Adrenal gland (tissue), 12 donors: ENCODE measurements around the gene RBBP4. TPM values are rescaled to one million over a fixed set of nuclear protein-coding genes. Genes with fewer than 3 reads are reported as not detected.
"Not testable (repeated sequence)": the region's sequence is repeated elsewhere in the genome, so short reads cannot be mapped to it uniquely, and the experiment has no call there.

Experiments used
- DNase-seq, 7 donors: peaks; one replicate each; pipeline ENCODE4 v3.0.0-alpha.2; 2019 to 2020
- H3K27ac ChIP-seq, 5 donors: fragments of 200-600 bp; sonication (generic) in 4 of 5; 1 replicate in 3 of 5; 2 replicates in 2 of 5; pipeline versions ENCODE4 v1.5.1 to v1.8.0; 2016 to 2020; ENCODE audit warnings: mild to moderate bottlenecking in 1 of 5
- H3K27me3 ChIP-seq: fragments of 200-600 bp; 2 replicates; pipeline ENCODE4 v1.8.0; 2021
- H3K36me3 ChIP-seq, 2 donors: fragments of 200-600 bp; replicated peaks in 1 of 2; 1 replicate in 1 of 2; 2 replicates in 1 of 2; pipeline versions ENCODE4 v1.5.1 to v1.8.0; 2018 to 2022
- H3K4me1 ChIP-seq, 2 donors: fragments of 200-600 bp; replicated peaks in 1 of 2; 1 replicate in 1 of 2; 2 replicates in 1 of 2; pipeline versions ENCODE4 v1.5.1 to v1.8.0; 2018 to 2021
- H3K4me3 ChIP-seq, 4 donors: fragments of 200-600 bp; sonication (generic) in 3 of 4; one replicate each; pipeline ENCODE4 v1.5.1; 2016 to 2018
- H3K9me3 ChIP-seq, 3 donors: fragments of 200-600 bp; sonication (generic) in 1 of 3; replicated peaks in 1 of 3; 1 replicate in 2 of 3; 2 replicates in 1 of 3; pipeline versions ENCODE4 v1.5.1 to v1.8.0; 2016 to 2021
- POLR2A ChIP-seq, 2 donors: fragments of 450-650 bp; IDR thresholded peaks; one replicate each; pipeline ENCODE4 v1.6.1; 2017; ENCODE audit warnings: antibody characterized with exemption in 2 of 2, mild to moderate bottlenecking in 2 of 2, moderate library complexity in 1 of 2
- WGBS, 4 donors: extraction: QIAGEN DNeasy Blood & Tissue Kit in 2 of 4; methylation state at CpG; one replicate each; pipeline versions ENCODE4 v1.1.5 to v1.1.7; 2013 to 2017; 5-methylcytosine and 5-hydroxymethylcytosine counted together
- intact Hi-C, 2 donors: fragments of 100-400 bp; cut with DNase I; formaldehyde crosslinking; loops; one replicate each; pipeline versions ENCODE4 v1.14.1 to v1.15.0; 2022 to 2023
- polyA plus RNA-seq, 3 donors: library from polyadenylated mRNA; stranded (reverse); fragments of 200-250 nt in 2 of 3; fragments of 350-450 nt in 1 of 3; fragmentation: Illumina TruSeq in 1 of 3; extraction: RNeasy Lipid Tissue Mini Kit (QIAGEN cat#74804) in 1 of 3; gene quantifications; one replicate each; pipeline ENCODE4 v1.2.3, GENCODE V29; 2013 to 2014
- total RNA-seq, 9 donors: library from RNA; depleted of rRNA in 4 of 9; stranded (reverse); fragments of >200 nt in 4 of 9; fragments of 120-200 nt in 1 of 9; fragmentation: NEBNext Ultra II Directional in 1 of 9; extraction: Animal tissue kit (Norgen Biotek cat#: 25700) in 1 of 9; gene quantifications; one replicate each; pipeline versions ENCODE4 v1.1.0 to v1.2.4, GENCODE V29; 2013 to 2023
- TF ChIP-seq, protein P1 (sequence below), 6 experiments: fragments of 450-650 bp in 4 of 6; fragments of 200-600 bp in 2 of 6; sonication (generic) in 1 of 6; IDR thresholded peaks; 1 replicate in 5 of 6; 2 replicates in 1 of 6; pipeline versions ENCODE4 v1.5.1 to v1.8.0; 2016 to 2021; ENCODE audit warnings: antibody characterized with exemption in 6 of 6, mild to moderate bottlenecking in 2 of 6, moderate library complexity in 1 of 6
- donor health status: healthy with polysubstance abuse.
- donor health status: Bipolar disorder and iron deficiency.
- donor health status: DM: yes; HTN: yes; CAD: no.
- donor health status: DM: no; HTN: no; CAD: no.
- donor health status: DM: no; HTN: no; CAD: no.
- donor health status: DM: yes; HTN: yes; CAD: no.

The RBBP4 gene
- total and polyA plus RNA-seq, 12 donors = 24.8 to 212 (median 148) TPM

DNA sequence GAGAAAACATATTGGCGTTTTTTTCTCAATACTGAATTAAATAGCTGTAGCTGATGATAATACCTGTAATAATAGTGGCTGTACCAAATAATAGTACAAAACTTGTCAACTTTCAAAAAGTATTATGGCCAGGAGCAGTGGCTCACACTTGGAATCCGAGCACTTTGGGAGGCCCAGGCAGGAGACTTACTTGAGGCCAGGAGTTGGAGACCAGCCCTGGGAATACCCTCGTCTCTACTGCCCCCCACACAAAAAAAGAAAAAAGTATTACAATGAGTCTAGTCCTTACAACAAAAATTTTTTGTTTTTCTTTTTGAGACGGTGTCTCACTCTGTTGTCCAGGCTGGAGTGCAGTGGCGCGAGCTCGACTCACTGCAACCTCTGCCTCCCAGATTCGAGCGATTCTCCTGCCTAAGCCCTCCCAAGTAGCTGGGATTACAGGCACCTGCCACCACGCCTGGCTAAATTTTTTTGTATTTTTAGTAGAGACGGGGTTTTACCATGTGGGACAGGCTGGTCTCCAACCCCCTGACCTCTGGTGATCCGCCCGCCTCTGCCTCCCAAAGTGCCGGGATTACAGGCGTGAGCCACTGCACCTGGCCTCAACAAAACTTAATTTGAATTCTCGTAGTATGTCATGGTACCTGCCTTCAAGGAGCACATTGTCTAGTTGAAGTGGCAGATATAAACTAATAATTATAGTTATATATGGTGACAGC, 1.4 kb downstream of the RBBP4 start:
- Histone ChIP-seq H3K36me3 (peaks cover 0 to 37% of the 10 kb centered on the region in 2 donors), H3K9me3 (no peaks in the 10 kb centered on the region), H3K4me3 (peak overlapping the region in 1 of 4 donors; percentile 73), H3K27me3 (no peaks in the 10 kb centered on the region), H3K4me1 (peaks cover 33 to 68% of the 10 kb centered on the region in 2 donors), H3K27ac (peak overlapping the region in 1 of 5 donors; percentile 99)
- WGBS, 4 donors = 87 to 94% (median 90%) methylated on average over 16 of the region's 16 CpGs
- peak in 1 of 7 donors; percentile 50 for DNase-seq
- no peak for TF ChIP-seq POLR2A (IDR thresholded peaks at IDR 0.05)
- TF ChIP-seq, protein P1, sequence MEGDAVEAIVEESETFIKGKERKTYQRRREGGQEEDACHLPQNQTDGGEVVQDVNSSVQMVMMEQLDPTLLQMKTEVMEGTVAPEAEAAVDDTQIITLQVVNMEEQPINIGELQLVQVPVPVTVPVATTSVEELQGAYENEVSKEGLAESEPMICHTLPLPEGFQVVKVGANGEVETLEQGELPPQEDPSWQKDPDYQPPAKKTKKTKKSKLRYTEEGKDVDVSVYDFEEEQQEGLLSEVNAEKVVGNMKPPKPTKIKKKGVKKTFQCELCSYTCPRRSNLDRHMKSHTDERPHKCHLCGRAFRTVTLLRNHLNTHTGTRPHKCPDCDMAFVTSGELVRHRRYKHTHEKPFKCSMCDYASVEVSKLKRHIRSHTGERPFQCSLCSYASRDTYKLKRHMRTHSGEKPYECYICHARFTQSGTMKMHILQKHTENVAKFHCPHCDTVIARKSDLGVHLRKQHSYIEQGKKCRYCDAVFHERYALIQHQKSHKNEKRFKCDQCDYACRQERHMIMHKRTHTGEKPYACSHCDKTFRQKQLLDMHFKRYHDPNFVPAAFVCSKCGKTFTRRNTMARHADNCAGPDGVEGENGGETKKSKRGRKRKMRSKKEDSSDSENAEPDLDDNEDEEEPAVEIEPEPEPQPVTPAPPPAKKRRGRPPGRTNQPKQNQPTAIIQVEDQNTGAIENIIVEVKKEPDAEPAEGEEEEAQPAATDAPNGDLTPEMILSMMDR (IDR thresholded peaks at IDR 0.05) = no peak
- intact Hi-C loops = no loop called here

DNA sequence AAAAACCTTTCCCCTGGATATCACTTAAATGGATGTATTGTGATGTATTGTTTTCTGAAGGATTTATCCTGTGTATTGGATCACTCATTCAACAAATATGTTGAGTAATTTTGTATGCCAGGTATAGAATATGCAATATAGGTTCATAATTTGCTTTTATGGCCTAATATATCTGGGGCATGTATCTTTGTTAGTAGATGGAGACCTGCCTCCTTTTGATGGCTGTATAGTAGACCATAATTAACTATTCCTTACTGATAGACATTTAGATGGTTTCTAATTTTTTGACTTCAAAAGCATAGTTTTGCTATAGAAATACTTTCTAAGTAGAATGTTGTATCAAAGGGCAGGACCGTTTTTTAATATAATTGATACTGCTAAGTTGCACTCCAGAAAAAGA, 8.6 kb downstream of the RBBP4 start:
- WGBS, 4 donors = 86 to 97% (median 93%) methylated on average over 1 of the region's 1 CpG
- Histone ChIP-seq H3K4me3 (no peak overlapping the region), H3K27ac (no peak overlapping the region), H3K9me3 (no peaks in the 10 kb centered on the region), H3K36me3 (peaks cover 0 to 79% of the 10 kb centered on the region in 2 donors), H3K4me1 (peaks cover 10 to 23% of the 10 kb centered on the region in 2 donors), H3K27me3 (no peaks in the 10 kb centered on the region)
- TF ChIP-seq, protein P1 (IDR thresholded peaks at IDR 0.05) = no peak
- no peak for TF ChIP-seq POLR2A (IDR thresholded peaks at IDR 0.05)
- intact Hi-C loops = no loop called here
- no peak for DNase-seq

DNA sequence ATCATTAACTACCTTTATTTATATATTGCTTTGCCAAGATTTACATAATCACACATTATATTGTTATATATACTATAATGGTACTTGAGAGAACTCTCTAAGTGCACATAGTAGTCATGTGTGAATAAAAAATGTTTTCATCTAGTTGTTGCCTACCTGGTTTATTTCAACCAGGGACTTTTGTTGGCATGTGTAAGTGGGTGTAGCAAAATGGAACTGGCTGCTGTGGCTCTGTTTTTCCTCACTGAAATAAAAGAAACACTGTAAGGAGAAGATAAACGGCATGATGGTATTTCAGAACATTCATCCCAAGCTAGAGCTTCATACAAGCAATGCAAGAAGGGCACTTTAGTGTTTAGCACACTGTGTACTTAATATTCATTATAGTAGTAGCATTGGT, 14.9 kb downstream of the RBBP4 start:
- Histone ChIP-seq H3K27me3 (no peaks in the 10 kb centered on the region), H3K4me1 (no peaks in the 10 kb centered on the region), H3K36me3 (peaks cover 0 to 91% of the 10 kb centered on the region in 2 donors), H3K4me3 (no peak overlapping the region), H3K9me3 (no peaks in the 10 kb centered on the region), H3K27ac (no peak overlapping the region)
- WGBS, 4 donors = 39 to 47% (median 43%) methylated on average over 1 of the region's 1 CpG
- intact Hi-C loops = no loop called here
- no peak for DNase-seq
- TF ChIP-seq, protein P1 (IDR thresholded peaks at IDR 0.05) = no peak
- TF ChIP-seq POLR2A (IDR thresholded peaks at IDR 0.05) = no peak

DNA sequence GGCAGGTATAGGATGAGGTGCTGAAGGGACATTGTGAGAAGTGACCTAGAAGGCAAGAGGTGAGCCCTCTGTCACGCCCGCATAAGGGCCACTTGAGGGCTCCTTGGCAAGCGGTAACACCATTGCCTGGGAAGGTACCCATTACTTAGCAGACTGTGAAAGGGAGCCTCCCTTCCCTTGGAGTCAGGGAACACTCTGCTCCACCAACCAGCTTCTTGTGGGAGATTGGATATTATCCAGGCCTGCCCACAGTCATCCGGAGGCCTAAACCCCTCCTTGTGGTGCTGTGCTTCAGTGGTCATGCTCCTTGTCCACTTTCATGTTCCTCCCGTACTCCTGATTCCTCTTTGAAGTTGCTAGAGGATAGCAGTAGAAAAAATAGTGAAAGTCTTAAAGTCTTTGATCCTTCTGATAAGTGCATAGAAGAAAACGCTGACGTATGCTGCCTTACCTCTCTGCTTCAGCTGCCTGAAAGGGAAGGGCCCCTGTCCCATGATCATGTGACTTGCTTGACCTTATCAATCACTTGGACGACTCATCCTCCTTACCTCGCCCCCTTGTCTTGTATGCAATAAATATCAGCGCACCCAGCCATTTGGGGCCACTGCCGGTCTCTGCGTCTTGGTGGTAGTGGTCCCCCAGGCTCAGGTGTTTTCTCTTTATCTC, 16.0 kb downstream of the RBBP4 start:
- TF ChIP-seq POLR2A (IDR thresholded peaks at IDR 0.05) = no peak
- TF ChIP-seq, protein P1 (IDR thresholded peaks at IDR 0.05) = no peak
- Histone ChIP-seq H3K9me3 (no peaks in the 10 kb centered on the region), H3K4me1 (no peaks in the 10 kb centered on the region), H3K27me3 (no peaks in the 10 kb centered on the region), H3K36me3 (peaks cover 0 to 94% of the 10 kb centered on the region in 2 donors), H3K4me3 (no peak overlapping the region), H3K27ac (no peak overlapping the region)
- 62 to 68% (median 64%) methylated on average over 12 of the region's 12 CpGs for WGBS, 4 donors
- DNase-seq = no peak
- intact Hi-C loops = no loop called here

DNA sequence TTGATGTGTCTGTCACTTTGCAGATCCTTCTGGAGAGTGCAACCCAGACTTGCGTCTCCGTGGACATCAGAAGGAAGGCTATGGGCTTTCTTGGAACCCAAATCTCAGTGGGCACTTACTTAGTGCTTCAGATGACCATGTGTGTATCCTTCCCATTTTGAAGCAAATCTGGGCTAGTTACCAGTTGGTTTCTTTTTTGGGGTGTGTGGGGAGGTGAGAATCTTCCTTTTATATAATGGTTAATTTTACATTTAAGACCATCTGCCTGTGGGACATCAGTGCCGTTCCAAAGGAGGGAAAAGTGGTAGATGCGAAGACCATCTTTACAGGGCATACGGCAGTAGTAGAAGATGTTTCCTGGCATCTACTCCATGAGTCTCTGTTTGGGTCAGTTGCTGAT, 17.7 kb downstream of the RBBP4 start:
- H3K4me3 ChIP-seq, H3K4me1 ChIP-seq, intact Hi-C loops, H3K9me3 ChIP-seq, H3K27ac ChIP-seq, DNase-seq, H3K27me3 ChIP-seq: not testable (repeated sequence)
- peaks cover 0 to 96% of the 10 kb centered on the region in 2 donors for H3K36me3 ChIP-seq
- 95 to 98% (median 97%) methylated on average over 5 of the region's 5 CpGs for WGBS, 4 donors
